Measurements from ENCODE around the gene OGFOD3. TPM values are rescaled to one million over a fixed set of nuclear protein-coding genes. Genes with fewer than 3 reads are reported as not detected.
"Not testable (repeated sequence)": the region's sequence is repeated elsewhere in the genome, so short reads cannot be mapped to it uniquely, and the experiment has no call there.

Gene OGFOD3
- total RNA-seq, 4 donors from 2014 or later = 25.8 to 72.1 (median 27.7) TPM

DNA sequence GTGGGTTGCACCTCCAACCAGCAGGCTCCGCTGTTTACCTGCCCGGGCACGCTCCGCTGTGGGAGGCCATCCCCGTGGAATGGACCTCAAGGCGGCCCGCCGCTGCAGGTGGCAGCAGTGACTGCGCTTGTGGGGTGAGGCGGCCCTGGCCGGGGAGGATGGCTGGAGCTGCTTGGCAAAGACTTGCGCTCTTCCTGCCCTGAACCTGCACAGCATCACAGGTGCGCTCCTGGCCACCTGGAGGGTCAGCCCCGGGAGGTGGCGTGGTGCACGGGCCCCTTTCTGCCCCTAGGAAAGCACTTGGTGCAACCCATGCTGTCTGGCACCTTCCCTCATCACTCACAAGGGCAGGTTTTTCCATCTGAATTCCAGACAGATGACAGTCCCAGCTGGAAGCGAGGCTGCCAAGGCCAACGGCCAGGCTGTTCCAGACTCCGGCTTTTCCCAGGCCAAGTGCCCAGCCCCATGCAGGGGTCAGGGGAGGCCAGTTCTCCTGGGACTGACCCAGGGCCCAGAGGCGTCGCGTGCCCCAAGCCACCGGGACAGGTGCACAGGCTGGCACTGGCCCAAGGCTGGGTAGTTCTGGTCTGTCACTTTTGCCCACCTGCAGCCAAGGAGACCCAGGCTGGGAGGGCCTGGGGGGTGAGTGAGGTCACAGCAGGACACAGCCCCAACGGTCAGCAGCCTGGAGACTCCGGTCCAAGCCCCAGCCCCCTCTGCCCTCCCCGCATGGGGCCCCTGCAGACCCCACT lies 33.5 kb downstream of the OGFOD3 start:
- no peak overlapping the region for H3K4me3 ChIP-seq
- peak; percentile 83 to 89 for ATAC-seq
- in situ Hi-C loops (cut with MboI; ENCODE audit: low sequenced_read_pairs in 4 of 4) (no loop called here), intact Hi-C loops (cut with DNase I; ENCODE audit: low total_unique reads) (no loop called here)
- no peaks in the 10 kb centered on the region for H3K36me3 ChIP-seq
- H3K27me3 ChIP-seq = peaks cover 37 to 45% (median 44%) of the 10 kb centered on the region in 3 donors
- H3K4me1 ChIP-seq = peaks cover 21 to 29% of the 10 kb centered on the region in 2 donors
- TF ChIP-seq, protein P1, sequence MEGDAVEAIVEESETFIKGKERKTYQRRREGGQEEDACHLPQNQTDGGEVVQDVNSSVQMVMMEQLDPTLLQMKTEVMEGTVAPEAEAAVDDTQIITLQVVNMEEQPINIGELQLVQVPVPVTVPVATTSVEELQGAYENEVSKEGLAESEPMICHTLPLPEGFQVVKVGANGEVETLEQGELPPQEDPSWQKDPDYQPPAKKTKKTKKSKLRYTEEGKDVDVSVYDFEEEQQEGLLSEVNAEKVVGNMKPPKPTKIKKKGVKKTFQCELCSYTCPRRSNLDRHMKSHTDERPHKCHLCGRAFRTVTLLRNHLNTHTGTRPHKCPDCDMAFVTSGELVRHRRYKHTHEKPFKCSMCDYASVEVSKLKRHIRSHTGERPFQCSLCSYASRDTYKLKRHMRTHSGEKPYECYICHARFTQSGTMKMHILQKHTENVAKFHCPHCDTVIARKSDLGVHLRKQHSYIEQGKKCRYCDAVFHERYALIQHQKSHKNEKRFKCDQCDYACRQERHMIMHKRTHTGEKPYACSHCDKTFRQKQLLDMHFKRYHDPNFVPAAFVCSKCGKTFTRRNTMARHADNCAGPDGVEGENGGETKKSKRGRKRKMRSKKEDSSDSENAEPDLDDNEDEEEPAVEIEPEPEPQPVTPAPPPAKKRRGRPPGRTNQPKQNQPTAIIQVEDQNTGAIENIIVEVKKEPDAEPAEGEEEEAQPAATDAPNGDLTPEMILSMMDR (IDR thresholded peaks at IDR 0.05 in 4 of 5, conservative IDR thresholded peaks at IDR 0.05 in 1 of 5) = no peak
- no peak for TF ChIP-seq POLR2A (IDR thresholded peaks at IDR 0.05)
- H3K9me3 ChIP-seq = no peaks in the 10 kb centered on the region
- peak; percentile 69 to 88 for DNase-seq
- peak overlapping the region; percentile 32 to 48 (median 45) for H3K27ac ChIP-seq

DNA sequence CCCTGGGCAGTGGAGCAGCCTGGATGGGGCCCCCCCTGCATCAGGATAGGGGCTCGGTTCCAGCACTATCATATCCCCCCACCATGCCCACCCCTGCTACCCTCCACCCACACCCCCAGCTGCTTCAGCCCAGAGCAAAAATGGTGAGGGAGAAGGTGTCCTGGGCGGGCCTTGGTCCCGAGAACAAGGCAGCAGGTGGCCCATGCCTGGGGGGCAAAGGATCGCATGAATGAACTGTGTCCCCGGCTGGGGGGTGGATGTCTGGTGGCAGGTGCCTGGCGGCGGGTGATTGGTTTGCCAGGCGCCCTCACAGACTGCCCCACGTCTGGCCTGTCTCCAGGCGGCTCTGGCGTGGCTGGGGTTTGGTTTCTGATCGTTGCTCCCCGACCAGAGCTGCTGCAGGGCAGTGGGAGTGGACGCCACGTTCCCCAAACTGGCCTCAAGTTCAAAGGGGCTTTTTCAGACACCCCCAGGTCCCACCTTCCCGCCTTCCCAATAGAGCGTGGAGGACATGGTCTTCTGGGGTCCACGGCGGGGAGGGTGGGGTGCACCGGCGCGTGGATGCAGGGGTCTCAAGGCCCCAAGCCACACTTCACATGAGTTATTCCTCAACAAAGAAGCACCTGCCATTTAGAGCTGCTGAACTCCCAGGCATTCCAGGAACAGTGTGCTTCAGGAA lies 34.2 kb downstream of the OGFOD3 start:
- TF ChIP-seq POLR2A (IDR thresholded peaks at IDR 0.05) = no peak
- TF ChIP-seq, protein P1 (IDR thresholded peaks at IDR 0.05 in 4 of 5, conservative IDR thresholded peaks at IDR 0.05 in 1 of 5) = no peak
- Histone ChIP-seq H3K9me3 (no peaks in the 10 kb centered on the region), H3K4me1 (peaks cover 21 to 29% of the 10 kb centered on the region in 2 donors), H3K4me3 (no peak overlapping the region), H3K36me3 (no peaks in the 10 kb centered on the region), H3K27ac (no peak overlapping the region), H3K27me3 (peaks cover 44 to 51% (median 50%) of the 10 kb centered on the region in 3 donors)
- ATAC-seq (no peak), DNase-seq (no peak)
- intact Hi-C loops (cut with DNase I; ENCODE audit: low total_unique reads) (no loop called here), in situ Hi-C loops (cut with MboI; ENCODE audit: low sequenced_read_pairs in 4 of 4) (no loop called here)

DNA sequence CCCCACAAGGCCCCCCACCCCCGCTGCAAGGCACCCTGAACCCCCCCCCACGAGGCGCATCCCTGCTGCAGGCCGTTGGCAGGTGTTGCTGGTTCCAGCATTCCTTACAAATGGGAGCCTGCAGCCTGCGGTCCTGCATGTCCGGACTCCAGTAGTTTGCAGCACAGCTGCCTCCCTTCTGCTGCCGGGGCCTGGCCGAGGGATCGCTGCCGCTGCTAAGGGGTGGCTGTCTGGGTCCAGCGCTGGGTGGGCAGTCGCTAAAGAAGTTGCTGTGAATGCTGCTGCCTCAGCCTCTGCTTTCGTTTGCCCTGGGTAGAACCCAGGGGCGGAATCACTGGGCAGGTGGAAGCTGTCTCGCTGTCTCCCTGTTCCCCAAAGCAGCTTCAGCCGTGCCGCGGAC lies 35.0 kb downstream of the OGFOD3 start:
- intact Hi-C loops (cut with DNase I; ENCODE audit: low total_unique reads) = no loop called here
- H3K27me3 ChIP-seq = peaks cover 50 to 57% (median 56%) of the 10 kb centered on the region in 3 donors
- H3K4me3 ChIP-seq = no peak overlapping the region
- no peaks in the 10 kb centered on the region for H3K36me3 ChIP-seq
- ATAC-seq (no peak), DNase-seq (no peak)
- H3K27ac ChIP-seq = no peak overlapping the region
- in situ Hi-C loops (cut with MboI; ENCODE audit: low sequenced_read_pairs in 4 of 4) = no loop called here
- H3K9me3 ChIP-seq = no peaks in the 10 kb centered on the region
- no peak for TF ChIP-seq POLR2A (IDR thresholded peaks at IDR 0.05)
- TF ChIP-seq, protein P1 (IDR thresholded peaks at IDR 0.05 in 4 of 5, conservative IDR thresholded peaks at IDR 0.05 in 1 of 5) = no peak
- H3K4me1 ChIP-seq = peaks cover 21 to 29% of the 10 kb centered on the region in 2 donors

DNA sequence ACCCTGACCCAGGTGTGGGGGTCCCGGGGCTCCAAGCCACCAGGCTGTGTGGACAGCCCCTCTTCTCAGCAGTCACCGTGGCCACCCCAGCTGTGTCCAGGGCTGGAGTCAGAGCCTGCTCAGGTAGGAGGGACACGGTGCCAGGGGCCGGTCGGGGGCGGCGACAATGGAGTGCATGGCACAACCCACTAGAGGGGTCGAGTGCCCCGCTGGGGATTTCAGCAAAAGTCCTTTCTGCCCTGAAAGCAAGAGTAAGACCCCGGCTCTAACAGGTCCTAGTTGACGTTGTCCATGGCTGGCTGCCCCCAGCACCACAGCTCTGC lies 35.5 kb downstream of the OGFOD3 start:
- TF ChIP-seq, protein P1 (IDR thresholded peaks at IDR 0.05 in 4 of 5, conservative IDR thresholded peaks at IDR 0.05 in 1 of 5) = no peak
- no peak for TF ChIP-seq POLR2A (IDR thresholded peaks at IDR 0.05)
- Histone ChIP-seq H3K36me3 (no peaks in the 10 kb centered on the region), H3K4me1 (peaks cover 21 to 29% of the 10 kb centered on the region in 2 donors), H3K27me3 (peaks cover 55 to 61% (median 60%) of the 10 kb centered on the region in 3 donors), H3K4me3 (no peak overlapping the region), H3K27ac (no peak overlapping the region), H3K9me3 (no peaks in the 10 kb centered on the region)
- intact Hi-C loops (cut with DNase I; ENCODE audit: low total_unique reads) (no loop called here), in situ Hi-C loops (cut with MboI; ENCODE audit: low sequenced_read_pairs in 4 of 4) (no loop called here)
- DNase-seq = no peak
- no peak for ATAC-seq

DNA sequence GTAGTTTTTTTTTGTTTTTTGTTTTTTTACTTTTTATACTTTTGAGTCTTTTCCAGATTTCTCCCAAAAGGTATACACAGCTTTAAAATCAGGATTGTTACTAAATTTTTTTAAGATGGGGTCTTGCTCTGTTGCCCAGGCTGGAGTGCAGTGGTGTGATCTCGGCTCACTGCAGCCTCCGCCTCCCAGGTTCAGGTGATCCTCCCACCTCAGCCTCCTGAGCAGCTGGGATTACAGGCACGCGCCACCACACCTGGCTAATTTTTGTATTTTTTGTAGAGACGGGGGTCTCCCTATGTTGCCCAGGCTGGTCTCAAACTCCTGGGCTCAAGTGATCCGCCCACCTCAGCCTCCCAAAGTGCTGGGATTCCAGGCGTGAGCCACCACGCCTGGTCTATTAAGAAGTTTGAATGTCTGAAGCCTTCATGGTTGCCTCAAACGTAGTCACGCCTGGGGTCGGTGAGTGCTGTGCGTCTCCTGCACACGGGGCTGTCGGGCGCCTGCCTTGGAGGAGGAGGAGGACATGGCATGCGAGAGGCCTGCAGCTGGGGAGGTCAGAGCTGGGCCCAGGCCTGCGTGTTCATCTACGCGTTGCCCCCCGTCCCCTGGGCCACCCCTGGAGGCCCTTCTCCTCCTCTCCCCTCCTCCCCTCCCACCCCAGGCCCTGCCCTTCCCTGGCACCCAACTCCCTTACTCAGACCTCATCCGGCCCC lies 36.0 kb downstream of the OGFOD3 start:
- ATAC-seq; H3K36me3 ChIP-seq; H3K27ac ChIP-seq; intact Hi-C loops (cut with DNase I; ENCODE audit: low total_unique reads); DNase-seq; H3K9me3 ChIP-seq; H3K4me3 ChIP-seq; in situ Hi-C loops (cut with MboI; ENCODE audit: low sequenced_read_pairs in 4 of 4): not testable (repeated sequence)
- Histone ChIP-seq H3K4me1 (peaks cover 21 to 29% of the 10 kb centered on the region in 2 donors), H3K27me3 (peaks cover 59 to 64% (median 61%) of the 10 kb centered on the region in 3 donors)

DNA sequence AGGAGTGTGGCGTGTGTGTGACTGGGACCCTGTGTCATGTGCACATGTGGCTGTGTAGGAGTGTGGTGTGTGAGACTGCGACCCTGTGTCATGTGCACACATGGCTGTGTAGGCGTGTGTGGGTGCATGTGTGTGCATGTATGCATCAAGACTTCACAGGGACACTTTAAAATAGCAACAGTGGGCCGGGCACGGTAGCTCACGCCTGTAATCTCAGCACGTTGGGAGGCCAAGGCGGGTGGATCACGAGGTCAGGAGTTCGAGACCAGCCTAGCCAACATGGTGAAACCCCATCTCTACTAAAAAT lies 36.7 kb downstream of the OGFOD3 start:
- in situ Hi-C loops (cut with MboI; ENCODE audit: low sequenced_read_pairs in 4 of 4); H3K9me3 ChIP-seq; H3K36me3 ChIP-seq; ATAC-seq; H3K27ac ChIP-seq; DNase-seq; intact Hi-C loops (cut with DNase I; ENCODE audit: low total_unique reads): not testable (repeated sequence)
- Histone ChIP-seq H3K4me1 (peaks cover 21 to 29% of the 10 kb centered on the region in 2 donors), H3K4me3 (peak overlapping the region in 1 of 4 donors; percentile 43), H3K27me3 (peaks cover 55 to 63% (median 56%) of the 10 kb centered on the region in 3 donors)

Data from gastrocnemius medialis (tissue), 4 donors.